ENCODE results near the gene UBA3.

DNA sequence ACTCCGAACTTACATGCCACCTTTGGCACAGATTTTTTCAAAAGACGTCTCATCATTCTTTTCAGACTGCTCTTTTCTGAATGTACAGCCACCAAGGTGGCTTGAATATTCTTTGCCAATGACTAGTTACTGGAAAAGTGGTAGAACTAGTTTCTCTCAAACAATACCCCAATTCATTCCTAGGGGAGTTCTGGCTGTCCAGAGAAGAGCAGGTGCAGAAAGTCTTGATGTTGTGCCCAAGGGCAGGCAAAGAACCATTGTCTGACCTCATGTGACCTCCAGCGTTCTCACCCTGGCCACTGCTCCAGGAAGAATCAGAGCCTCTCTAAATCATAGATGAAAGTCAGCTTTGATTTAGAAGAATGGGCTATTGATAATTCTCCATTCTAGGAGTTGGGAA is 36.7 kb upstream of the UBA3 start:
- TF ChIP-seq, protein P1, sequence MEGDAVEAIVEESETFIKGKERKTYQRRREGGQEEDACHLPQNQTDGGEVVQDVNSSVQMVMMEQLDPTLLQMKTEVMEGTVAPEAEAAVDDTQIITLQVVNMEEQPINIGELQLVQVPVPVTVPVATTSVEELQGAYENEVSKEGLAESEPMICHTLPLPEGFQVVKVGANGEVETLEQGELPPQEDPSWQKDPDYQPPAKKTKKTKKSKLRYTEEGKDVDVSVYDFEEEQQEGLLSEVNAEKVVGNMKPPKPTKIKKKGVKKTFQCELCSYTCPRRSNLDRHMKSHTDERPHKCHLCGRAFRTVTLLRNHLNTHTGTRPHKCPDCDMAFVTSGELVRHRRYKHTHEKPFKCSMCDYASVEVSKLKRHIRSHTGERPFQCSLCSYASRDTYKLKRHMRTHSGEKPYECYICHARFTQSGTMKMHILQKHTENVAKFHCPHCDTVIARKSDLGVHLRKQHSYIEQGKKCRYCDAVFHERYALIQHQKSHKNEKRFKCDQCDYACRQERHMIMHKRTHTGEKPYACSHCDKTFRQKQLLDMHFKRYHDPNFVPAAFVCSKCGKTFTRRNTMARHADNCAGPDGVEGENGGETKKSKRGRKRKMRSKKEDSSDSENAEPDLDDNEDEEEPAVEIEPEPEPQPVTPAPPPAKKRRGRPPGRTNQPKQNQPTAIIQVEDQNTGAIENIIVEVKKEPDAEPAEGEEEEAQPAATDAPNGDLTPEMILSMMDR (IDR thresholded peaks at IDR 0.05): no peak
- no peak for TF ChIP-seq POLR2A (IDR thresholded peaks at IDR 0.05)

Measured in stomach (tissue), 4 donors.